Nephron progenitor cell (in vitro differentiated cells): ENCODE results near the gene TMEM94.

ENCODE experiments used
- DNase-seq: peaks from one replicate; pipeline ENCODE4 v3.0.0; 2021
- H3K27ac Mint-ChIP-seq: 2 replicates; pipeline ENCODE4 v1.8.0; 2021; ENCODE audit warnings: mild to moderate bottlenecking, moderate library complexity, mixed read lengths
- H3K27me3 Mint-ChIP-seq: 2 replicates; pipeline ENCODE4 v1.8.0; 2021; ENCODE audit warnings: mild to moderate bottlenecking, low read depth, mixed read lengths; ENCODE audit not compliant: poor library complexity
- H3K36me3 Mint-ChIP-seq: 2 replicates; pipeline ENCODE4 v1.8.0; 2021; ENCODE audit warnings: low read depth, mixed read lengths
- H3K4me1 Mint-ChIP-seq: 2 replicates; pipeline ENCODE4 v1.8.0; 2021; ENCODE audit warnings: mixed read lengths
- H3K4me3 Mint-ChIP-seq: 2 replicates; pipeline ENCODE4 v1.8.0; 2021; ENCODE audit warnings: mild to moderate bottlenecking, moderate library complexity, mixed read lengths
- H3K9me3 Mint-ChIP-seq: 2 replicates; pipeline ENCODE4 v1.8.0; 2021; ENCODE audit warnings: mild to moderate bottlenecking, moderate library complexity, mixed read lengths
- CTCF ChIP-seq: fragments of 200-600 bp; sonication (generic); IDR thresholded peaks from 2 replicates; pipeline ENCODE4 v1.5.0; 2021; ENCODE audit warnings: antibody characterized with exemption

The TMEM94 gene

GRCh38 chr17:75525806-75526554 lies 69.5 kb downstream of the TMEM94 start:
- peak; percentile 48 for DNase-seq
- Mint-ChIP-seq H3K4me1 (peaks cover 5% of the 10 kb centered on the region), H3K27ac (no peak overlapping the region), H3K36me3 (peaks cover 13% of the 10 kb centered on the region), H3K9me3 (no peaks in the 10 kb centered on the region), H3K27me3 (peaks cover 50% of the 10 kb centered on the region), H3K4me3 (peak overlapping the region; percentile 72)
- TF ChIP-seq CTCF = no peak

- Mint-ChIP-seq H3K9me3 (no peaks in the 10 kb centered on the region), H3K27me3 (peaks cover 50% of the 10 kb centered on the region), H3K4me3 (peak overlapping the region; percentile 69), H3K36me3 (peaks cover 13% of the 10 kb centered on the region), H3K4me1 (peaks cover 5% of the 10 kb centered on the region), H3K27ac (no peak overlapping the region)
- TF ChIP-seq CTCF = no peak
- DNase-seq = no peak
These were observed 70.3 kb downstream of the TMEM94 start for GRCh38 chr17:75526555-75527270.

GRCh38 chr17:75530837-75531720 lies 74.6 kb downstream of the TMEM94 start:
- no peak for DNase-seq
- H3K4me3 Mint-ChIP-seq = no peak overlapping the region
- H3K27me3 Mint-ChIP-seq = peaks cover 28% of the 10 kb centered on the region
- H3K4me1 Mint-ChIP-seq = peaks cover 13% of the 10 kb centered on the region
- H3K36me3 Mint-ChIP-seq = no peaks in the 10 kb centered on the region
- no peaks in the 10 kb centered on the region for H3K9me3 Mint-ChIP-seq
- H3K27ac Mint-ChIP-seq = no peak overlapping the region
- no peak for TF ChIP-seq CTCF

- no peak overlapping the region for H3K4me3 Mint-ChIP-seq
- no peak for DNase-seq
- H3K4me1 Mint-ChIP-seq = peaks cover 8% of the 10 kb centered on the region
- H3K27ac Mint-ChIP-seq = no peak overlapping the region
- TF ChIP-seq CTCF = no peak
- peaks cover 22% of the 10 kb centered on the region for H3K27me3 Mint-ChIP-seq
- H3K9me3 Mint-ChIP-seq = no peaks in the 10 kb centered on the region
- H3K36me3 Mint-ChIP-seq = no peaks in the 10 kb centered on the region
These were observed 75.3 kb downstream of the TMEM94 start for GRCh38 chr17:75531721-75532072.

- Mint-ChIP-seq H3K27me3 (peaks cover 4% of the 10 kb centered on the region), H3K9me3 (no peaks in the 10 kb centered on the region), H3K4me1 (peaks cover 16% of the 10 kb centered on the region), H3K36me3 (no peaks in the 10 kb centered on the region), H3K4me3 (no peak overlapping the region), H3K27ac (no peak overlapping the region)
- no peak for TF ChIP-seq CTCF
- DNase-seq = no peak
These were observed 78.7 kb downstream of the TMEM94 start for GRCh38 chr17:75535119-75535537.
